NCI-H2196 (cell line): ENCODE measurements around the gene NACC1.

Experiments used
- DNase-seq: peaks from one replicate; lab custom pipeline; 2025; ENCODE audit not compliant: unreplicated experiment; lab: John Stamatoyannopoulos, UW

NACC1 gene

DNA sequence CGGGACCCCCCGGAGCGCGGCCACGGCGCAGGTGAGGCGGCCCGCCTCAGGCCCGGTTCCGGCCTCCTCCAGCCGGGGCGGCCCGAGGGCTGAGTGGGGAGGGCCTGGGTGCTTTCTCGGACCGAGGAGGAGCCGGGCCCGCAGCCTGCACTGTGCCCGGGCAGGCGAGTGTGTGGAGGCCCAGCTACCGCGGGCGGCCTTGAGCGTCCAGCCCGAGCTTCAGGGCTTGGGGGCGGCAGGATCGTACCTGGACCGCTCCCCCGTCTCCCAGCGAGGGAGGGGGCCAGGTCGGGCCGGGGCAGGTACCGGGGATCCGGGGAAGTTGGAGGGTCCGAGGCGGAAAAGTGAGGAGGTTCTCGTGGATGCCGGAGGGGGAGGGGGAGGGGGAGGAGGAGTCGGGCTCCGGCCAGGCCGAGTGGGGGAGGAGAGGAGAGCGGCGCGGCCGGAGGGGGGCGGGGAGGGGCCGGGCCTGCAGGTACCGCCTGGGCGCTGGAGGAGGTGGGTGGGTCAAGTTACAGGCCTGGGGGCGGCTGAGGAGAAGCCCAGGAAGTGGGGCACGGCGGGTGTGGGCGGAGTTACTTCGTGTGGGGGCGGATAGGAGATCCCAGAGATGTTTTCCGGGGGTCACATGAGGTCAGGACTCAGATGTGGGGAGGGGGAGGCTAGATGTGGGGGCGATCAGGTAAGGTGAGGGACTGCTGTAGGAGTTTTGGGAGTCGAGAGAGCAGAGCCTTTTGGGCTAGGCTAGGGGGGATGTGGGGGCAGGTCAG lies 545 bp downstream of the NACC1 start:
- peak; percentile 70 for DNase-seq

GRCh38 chr19:13119627-13120026 lies 1.6 kb downstream of the NACC1 start:
- DNase-seq = no peak

DNA sequence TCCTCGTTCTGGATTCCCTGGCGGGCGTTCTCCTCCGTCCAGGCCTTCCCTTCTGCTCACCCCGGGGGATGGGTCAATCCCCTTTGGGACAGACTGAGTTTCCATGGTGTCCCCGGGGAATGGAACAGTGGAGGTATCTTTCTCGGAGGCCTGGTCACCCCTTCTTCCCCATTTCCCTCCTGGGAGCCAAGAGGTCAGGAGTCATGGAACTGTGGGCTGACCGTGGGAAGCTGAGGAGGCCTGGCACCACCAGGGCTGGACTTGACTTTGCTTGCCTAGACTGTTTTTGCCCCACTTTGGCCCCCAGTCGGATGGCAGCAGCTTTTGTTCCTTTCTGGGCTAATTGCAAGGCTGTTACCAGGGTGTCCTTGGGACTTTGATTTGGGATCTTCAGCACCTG lies 2.0 kb downstream of the NACC1 start:
- no peak for DNase-seq

- DNase-seq = no peak
These were observed 2.8 kb downstream of the NACC1 start for GRCh38 chr19:13120817-13121216.

DNA sequence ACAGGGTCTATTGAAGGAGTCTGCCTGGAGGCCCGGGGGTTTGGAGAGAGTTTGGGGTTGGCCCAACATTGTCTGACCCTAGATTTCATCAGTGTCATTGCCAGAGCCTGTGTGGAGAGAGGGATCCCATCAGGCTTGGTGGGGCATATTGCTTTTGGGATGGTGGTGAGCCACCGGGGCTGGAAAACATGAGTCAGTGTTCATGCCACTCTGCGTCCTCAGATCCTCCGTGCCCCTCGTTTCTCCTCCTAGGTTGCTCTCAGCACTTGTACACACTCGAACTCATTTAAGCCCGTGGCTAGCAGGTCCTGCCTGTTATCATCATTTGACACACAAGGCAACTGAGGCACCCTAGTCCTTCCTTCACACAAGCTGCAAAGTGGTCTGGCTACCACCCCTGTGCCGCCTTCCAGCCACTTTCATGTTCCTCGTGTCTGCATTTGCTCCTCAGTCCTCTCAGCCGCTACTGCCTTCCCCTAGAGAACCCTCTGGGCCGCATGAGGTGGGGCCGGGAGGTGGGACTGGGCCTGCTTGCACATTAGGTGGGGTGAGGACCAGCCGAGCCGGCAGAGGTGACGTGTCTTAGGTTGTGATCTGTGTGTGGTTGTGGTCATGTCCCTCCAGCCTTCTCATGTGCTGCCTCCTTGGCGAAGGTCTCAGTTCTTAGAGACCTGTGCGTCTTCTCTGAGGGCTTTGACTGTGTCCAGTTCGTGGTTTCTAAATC lies 3.6 kb downstream of the NACC1 start:
- no peak for DNase-seq

GRCh38 chr19:13122275-13122878 lies 4.3 kb downstream of the NACC1 start:
- DNase-seq = no peak

GRCh38 chr19:13122980-13123957 lies 5.2 kb downstream of the NACC1 start:
- DNase-seq = no peak

DNA sequence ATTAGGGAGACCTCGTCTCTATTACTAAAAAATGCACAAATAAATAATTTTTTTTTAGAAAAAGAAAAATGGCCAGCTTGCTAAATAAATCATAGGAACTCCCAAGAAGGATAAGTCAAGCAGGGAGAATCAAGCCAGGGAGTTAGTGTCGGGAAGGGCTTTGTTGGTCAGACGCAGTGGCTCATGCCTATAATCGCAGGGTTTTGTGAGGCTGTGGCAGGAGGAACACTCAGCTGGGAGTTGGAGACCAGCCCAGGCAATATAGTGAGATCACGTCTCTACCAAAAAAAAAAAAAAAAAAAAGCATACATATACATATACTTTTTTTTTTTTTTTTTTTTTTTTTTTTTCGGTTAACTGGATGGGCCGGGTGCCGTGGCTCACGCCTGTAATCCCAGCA lies 9.0 kb downstream of the NACC1 start:
- DNase-seq = no peak

DNA sequence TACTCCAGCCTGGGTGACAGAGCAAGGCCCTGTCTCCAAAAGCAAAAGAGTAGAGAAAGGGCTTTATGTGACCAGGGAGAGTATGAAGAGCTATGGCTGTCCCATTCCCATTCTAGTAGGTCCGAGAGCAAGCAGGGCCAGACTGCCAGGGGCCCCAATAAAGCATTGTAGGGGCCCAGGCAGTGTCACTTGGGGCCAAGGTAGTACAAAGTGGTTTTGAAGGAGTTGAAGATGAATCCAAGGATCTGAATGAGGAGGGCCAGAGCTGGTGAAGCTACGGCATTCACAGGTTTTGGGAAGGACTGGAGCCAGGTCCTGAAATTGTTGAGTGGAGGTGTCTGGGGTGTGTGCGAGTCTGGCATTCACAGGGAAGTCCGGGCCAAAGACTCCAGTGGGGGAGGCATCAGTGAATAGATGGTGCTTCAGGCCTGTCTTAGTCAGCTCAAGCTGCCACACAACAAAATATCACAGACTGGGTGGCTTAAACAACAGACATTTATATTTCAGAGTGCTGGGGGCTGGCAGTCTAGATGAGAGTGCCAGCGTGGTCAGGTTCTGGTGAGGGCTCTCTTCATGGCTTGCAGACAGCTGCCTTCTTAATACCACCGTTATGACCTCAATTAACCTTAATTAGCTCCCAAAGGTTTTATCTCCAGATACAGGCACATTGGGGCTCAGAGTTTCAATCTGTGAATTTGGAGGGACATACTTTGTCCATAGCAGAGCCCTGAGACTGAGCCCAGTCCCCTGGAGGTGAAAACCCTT lies 9.9 kb downstream of the NACC1 start:
- DNase-seq = no peak

DNA sequence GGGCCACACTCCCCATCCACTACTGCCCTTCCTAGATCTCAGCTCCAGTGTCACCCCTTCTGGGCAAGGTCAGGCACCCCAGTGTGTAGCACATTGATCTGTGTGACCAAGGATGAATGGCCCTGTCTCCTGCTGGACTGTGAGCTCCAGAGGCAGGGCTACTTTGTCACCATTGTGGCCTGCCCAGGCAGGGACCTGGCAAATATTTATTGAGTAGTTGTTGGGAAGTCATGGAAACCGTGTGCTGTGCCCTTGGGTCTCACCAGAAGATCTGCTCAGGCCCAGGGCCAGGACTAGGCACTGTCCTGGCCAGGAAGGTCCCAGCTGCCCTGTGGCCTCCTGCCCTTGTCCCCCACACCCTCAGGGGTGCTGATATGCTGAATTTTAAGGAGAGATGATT lies 10.5 kb downstream of the NACC1 start:
- DNase-seq = no peak

GRCh38 chr19:13129384-13129783 lies 11.3 kb downstream of the NACC1 start:
- DNase-seq = no peak

- DNase-seq = no peak
These were observed 12.9 kb downstream of the NACC1 start for GRCh38 chr19:13130886-13131490.

DNA sequence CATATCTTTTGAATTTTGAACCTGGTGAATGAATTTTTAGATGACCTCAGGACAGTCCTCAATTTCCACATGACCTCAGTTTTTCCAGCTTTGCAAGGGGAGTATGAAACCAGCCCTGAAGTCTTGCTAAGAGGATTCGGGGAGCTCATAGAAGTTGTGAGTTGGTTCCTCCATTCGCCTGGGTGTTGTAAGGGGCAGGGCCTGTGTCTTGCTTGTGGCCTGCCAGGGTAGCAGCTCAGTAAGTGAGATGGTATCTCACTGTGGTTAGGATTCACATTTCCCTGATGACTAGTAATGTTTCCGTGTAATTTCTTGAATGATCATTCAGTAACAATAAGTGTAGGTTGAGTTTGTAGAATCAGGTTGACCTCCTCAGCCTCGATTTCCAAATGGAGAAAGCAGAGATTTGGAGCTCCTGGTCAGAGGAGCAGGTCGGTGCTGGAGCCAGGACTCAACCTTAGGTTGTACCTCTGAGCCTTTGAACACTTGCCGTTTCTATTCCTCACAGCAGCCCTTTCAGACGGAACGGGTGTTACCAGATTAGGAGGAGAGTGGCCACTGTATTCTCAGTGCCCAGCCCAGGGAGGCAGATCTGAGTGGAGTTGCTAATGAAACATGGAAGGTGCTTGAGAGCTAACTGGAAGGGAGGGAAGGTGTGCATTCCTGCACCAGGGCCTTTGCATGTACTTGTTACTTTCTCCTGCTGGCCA lies 14.6 kb downstream of the NACC1 start:
- DNase-seq = no peak

- DNase-seq = no peak
These were observed 15.3 kb downstream of the NACC1 start for GRCh38 chr19:13133241-13133870.

DNA sequence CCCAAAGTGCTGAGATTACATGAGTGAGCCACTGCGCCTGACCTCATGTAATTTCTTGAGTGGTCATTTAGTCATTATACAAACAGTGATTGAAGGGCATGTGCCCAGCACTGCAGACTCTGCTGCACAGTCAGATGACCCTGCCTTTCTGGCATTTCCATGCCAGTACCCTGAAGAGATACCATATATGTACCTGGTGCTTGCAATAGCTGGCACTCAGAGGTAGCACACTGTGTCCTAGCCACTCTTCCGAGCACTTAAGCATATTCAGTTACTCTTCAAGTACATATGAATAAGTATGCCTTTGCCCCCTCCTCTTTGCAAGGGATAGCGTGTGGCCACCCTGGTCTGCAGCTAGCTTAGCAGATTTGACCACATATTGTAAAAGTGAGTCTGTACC lies 16.6 kb downstream of the NACC1 start:
- no peak for DNase-seq

DNA sequence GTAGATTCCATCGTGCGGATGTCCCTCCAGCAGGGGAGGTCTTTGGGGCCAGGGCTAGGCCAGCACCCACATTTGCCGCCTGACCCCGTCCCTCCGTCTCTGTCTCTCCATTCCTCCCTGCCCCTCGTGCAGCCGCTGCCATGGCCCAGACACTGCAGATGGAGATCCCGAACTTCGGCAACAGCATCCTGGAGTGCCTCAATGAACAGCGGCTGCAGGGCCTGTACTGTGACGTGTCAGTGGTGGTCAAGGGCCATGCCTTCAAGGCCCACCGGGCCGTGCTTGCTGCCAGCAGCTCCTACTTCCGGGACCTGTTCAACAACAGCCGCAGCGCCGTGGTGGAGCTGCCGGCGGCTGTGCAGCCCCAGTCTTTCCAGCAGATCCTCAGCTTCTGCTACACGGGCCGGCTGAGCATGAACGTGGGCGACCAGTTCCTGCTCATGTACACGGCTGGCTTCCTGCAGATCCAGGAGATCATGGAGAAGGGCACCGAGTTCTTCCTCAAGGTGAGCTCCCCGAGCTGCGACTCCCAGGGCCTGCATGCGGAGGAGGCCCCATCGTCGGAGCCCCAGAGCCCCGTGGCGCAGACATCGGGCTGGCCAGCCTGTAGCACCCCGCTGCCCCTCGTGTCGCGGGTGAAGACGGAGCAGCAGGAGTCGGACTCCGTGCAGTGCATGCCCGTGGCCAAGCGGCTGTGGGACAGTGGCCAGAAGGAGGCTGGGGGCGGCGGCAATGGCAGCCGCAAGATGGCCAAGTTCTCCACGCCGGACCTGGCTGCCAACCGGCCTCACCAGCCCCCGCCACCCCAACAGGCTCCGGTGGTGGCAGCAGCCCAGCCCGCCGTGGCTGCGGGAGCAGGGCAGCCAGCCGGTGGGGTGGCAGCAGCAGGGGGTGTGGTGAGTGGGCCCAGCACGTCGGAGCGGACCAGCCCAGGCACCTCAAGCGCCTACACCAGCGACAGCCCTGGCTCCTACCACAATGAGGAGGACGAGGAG lies 17.3 kb downstream of the NACC1 start:
- DNase-seq = no peak

DNA sequence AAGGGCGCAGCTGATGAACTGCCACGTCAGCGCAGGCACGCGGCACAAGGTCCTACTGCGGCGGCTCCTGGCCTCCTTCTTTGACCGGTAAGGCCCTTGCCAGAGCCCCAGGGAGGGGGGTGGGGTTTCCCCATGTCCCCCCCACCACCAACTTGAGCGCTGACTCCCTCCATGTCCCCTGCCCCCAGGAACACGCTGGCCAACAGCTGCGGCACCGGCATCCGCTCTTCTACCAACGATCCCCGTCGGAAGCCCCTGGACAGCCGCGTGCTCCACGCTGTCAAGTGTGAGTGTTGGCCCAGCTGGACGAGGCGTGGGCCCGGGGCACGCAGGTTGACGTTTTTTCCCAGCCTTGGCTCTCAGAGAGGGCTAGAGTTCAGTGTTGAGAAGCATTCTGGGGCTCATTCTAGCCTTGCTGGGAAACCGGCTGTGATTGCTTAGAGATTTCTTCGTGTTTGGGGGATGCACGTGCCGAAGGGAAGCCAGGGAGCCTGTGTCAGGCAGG lies 19.3 kb downstream of the NACC1 start:
- no peak for DNase-seq
